Stimulated activated CD4-positive, alpha-beta T cell treated with anti-CD3 and anti-CD28 coated beads, Interleukin-1b, Interleukin-23, amount 100 ng/mL, for 48 hours (primary cell): ENCODE results near the gene NTF3.

Experiments
- DNase-seq: peaks from one replicate; pipeline ENCODE4 v3.0.0-alpha.2; 2020

Gene NTF3

GRCh38 chr12:5433081-5433844, 1.4 kb downstream of the NTF3 start:
- no peak for DNase-seq

GRCh38 chr12:5433845-5434646, 2.1 kb downstream of the NTF3 start:
- DNase-seq: no peak

DNA sequence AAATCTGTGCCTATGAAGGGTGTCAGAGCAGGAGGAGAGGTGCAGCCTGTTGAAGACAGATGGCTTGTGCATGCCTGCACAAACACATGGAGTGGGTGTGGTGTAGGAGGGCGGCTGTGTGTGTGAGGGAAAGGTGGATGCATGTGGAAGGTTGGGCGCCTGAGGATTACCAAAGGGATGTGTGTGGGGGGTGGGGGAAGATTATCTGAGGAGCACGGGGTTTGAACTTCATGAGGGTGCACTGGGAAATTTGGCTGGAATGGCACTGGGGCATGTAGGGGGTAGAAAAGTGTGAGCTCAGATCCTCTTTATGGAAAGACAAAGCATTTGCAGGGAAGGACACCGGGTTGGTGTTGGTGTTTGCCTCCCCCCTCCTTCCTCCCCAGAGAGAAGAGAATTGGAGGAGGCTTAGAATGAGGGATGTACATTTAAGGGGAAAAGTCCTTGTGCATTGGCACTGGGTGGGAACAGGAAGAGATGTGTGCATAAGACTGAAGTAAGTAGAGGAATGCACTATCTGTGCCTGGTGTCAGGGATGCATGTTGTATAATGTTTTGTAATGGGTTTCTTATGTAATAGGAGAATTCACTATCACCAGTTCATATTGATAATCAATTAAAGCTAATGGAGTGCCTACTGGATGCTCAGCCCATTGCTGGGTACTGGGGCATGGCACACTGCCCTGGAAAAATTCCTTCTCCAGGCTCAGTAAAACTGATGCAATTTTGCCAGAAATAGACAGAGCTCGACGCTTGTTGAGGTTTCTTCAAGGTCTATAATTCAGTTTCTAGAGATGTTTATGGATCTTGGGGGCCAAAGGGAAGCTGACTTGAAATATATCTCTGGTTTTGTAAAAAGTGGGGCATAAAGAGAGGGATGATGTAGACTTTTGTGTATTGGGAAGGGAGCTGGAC, 3.0 kb downstream of the NTF3 start:
- DNase-seq: no peak

- no peak for DNase-seq
Observed at GRCh38 chr12:5437182-5437583, 5.3 kb downstream of the NTF3 start.

- no peak for DNase-seq
Observed at GRCh38 chr12:5437589-5437988, 5.7 kb downstream of the NTF3 start.

DNA sequence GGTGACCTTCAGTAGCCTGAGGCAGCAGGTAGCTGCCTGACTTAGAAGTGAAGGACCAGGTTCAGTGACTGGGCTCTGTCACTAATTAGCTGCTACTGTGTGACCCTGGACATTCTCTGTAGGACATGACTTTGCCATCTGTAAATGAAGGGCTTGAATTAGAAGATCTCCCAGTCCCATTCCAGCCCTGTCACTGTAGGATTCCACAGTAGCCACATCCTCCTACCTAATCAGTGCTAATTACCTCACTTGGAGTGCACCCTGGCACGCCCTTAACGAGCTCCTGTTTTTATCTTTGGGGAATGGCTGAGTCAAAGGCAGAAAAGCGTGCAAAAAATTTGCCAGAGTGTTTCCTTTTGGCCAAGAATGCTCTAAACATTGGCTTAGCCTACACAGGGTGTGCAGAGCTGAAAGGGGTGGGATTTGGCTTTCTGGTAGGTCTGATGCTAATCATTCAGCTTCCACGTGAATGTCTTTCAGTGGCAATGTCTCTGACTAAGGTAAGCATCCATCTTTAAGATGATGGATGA, 6.8 kb downstream of the NTF3 start:
- DNase-seq: no peak

DNA sequence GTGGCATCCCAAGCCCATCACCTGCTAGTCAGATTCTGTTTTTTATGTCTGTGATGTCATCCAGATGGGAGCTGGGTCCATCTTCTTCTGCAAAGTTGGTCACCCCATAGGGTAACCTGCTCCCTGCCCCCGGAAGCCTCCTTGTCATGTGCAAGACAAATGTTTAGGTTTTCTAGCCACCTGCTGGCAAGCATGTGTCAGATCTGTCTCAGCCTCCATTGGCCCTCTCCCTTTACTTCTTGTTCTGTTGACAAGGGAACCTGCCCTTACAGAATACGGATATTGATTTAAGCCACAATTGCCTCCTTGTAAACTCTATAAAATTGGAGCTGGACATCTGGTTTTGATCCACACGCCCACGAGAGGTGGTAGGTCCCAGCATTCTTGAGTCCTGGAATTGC, 7.5 kb downstream of the NTF3 start:
- no peak for DNase-seq

DNA sequence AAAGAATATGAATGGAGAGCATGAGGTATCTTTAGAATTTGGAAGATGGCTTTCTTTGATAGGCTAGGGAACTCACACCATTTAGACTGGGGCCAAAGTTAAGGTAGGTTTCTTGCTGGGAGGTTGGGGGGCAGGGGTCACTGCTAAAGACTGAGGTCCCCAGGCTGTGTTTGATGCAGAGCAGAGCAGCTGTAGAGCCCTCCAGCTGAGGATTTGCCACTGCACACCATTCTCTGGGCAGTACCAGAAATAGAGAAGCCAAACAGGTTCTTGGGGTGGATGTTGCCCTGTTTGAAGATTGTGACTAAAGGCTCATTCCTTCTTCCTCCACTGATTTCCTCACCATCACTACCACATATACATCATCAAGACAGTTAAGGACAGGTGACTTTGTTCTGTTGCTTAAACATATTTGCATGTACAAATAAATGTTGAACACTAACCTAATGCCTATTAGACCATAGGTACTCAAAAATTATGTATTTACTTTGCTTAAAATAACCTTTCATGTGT, 7.9 kb downstream of the NTF3 start:
- no peak for DNase-seq

DNA sequence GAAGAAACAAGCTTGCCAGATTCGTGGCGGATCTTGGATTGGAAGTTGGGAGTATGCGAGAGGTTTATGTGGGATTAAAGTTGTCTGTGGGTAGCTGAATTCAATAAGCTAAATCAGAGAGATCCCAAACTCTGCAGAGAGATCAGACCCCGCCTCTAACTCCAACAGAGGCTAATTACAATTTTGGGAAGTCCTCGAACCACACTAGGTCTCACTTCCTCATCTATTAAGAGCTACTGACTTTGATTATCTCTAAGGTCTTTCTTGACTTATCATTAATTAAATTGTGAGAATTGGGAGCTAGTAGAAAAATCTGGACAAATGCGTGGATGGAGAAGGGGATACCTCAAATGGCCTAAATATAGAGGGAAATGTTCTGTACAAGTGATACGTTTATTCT, 9.1 kb downstream of the NTF3 start:
- DNase-seq: no peak

DNA sequence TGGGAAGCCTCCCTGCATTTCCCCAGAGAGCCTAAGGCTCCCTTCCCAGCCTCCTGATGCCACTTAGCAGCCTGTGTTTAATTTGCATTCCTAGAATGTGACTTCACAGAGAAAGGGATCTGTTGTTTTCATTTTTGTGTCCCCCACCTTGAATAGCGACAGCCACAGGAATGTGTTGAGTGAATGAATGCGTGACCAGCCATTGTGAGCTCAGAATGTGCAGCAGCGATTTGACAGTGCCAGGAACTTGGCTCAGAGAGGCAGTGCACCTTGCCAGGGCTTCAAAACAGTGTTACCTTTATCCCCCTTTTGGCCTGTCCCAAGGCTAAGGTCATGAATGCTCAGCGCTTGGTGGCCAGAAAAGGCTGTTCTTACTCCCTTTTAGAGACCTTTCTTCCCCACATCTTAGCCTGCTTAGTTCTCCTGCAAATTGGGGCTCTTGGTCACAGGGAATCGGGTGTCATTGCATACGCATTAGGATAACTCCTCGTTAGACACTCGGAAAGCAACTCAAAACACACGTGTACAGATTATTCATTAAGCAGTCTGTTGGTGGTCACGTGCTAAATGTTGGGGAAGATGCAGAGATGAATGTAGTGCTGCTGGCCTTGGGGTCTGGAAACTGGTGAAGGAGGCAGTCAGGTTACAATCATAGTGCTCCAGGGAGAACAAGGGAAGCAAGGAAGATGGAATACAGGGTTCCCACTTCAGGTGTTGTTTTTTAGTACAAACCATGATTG, 9.8 kb downstream of the NTF3 start:
- DNase-seq: no peak

DNA sequence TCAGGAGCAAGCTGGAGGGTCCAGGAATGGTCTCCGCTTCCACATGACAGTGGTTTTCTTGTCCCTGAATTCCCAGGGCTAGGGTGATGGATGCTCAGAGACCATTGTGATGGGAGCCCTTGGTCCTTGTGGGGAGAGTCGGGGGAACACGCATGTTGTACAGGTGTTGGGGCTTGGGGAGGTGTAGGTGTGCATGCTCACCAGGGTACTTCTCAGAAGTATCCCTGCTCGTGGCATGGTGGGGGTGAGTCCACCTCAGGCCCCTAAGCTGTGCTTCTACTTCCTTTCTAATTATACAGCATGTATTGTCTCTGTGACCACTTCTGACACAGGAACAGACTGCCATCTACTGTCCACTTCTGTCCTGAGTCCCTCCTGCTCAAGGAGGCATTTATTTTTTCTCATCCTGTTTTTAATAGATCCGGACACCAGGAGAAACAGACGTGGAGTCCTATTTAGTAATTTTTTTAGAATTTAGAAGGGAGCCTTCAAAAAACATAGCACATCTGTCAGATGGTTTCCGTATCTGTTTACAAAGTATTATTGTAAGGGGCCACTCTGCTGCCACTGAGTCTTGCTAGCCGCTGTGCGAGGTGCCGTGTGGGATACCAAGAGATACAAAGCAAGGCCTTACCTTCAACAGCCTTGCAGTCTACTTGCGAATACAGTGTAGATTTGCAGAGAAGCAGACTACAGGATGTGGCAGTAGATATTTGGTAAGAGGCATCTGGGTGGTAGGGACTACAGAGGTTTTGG, 10.5 kb downstream of the NTF3 start:
- no peak for DNase-seq

- DNase-seq: no peak
Observed at GRCh38 chr12:5444520-5444919, 12.6 kb downstream of the NTF3 start.

DNA sequence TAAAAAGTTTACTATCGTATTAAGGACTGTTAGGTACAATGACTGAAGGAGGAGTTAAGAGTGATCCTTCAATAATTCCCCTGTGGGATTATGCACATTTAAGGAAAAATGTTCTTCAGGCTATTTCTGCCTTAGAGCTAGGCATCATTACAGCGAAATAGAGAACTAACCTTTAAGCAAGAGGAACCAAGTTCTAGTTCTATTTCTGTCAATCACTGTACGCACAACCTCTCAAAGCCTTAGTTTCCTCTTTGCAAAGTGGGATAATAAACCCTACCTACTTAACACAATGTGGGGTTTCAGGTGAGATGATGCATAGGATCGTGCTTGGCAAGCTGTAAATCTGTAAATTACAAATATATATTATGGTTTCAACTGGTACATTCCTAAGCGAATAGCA, 15.4 kb downstream of the NTF3 start:
- no peak for DNase-seq

GRCh38 chr12:5451251-5451650, 19.3 kb downstream of the NTF3 start:
- no peak for DNase-seq

GRCh38 chr12:5452569-5452968, 20.7 kb downstream of the NTF3 start:
- DNase-seq: no peak

DNA sequence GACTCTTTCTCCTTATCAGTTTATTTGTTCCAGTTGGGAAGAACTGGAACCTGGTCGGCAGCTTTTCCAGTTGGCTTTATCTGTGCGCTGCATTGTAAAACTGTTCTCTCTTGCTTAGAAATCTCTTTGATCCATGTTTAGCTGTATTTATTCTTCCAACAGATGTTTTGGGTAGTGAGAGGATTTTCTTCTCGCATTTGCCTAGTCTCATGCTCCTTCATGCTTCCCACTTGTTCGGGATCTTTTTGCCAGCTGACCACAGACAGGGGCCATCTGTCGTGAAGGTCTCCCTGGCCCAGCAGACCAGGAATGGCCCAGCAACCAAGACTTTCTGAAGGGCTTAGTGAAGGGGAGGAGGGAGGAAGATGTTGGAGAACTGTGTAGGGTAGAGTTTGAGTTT, 21.6 kb downstream of the NTF3 start:
- no peak for DNase-seq

GRCh38 chr12:5455045-5455444, 23.1 kb downstream of the NTF3 start:
- no peak for DNase-seq

DNA sequence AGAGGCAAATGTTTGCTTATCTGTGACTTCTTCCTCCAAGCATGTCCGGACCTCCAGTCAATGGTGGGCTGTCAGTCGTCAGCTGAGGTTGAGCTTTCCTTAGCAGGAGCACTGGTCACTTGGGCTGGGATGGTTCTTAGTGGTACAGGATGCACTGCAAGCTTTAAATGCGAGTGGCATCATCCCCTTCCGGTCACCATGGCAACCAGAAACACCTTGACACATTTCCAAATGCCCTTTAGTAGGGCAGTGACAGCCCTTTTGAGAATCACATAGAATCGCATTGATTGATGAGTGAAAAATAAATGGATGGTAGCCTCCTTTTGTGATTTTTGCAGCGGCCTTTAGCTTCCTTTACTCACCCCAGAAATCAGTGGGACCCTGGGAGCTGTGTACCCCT, 24.1 kb downstream of the NTF3 start:
- no peak for DNase-seq

DNA sequence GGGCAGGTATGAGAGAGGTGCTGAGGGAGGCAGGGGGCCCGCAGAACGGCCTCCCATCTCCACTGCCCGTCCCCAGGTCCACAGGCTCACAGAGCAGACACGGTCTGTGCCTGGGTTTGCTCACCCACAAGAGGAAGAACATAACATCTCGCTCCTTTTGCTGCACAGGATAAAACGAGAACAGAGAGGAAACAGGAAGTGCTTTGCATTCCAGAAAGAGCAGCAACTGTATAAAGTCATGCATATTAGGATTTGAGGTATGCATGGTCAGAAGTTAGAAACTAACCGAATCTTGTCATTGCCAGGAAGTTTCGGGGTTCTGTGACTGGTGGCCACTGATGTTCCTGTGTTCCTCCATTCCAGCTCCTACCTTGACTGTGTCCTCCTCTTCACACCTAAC, 25.0 kb downstream of the NTF3 start:
- no peak for DNase-seq

- no peak for DNase-seq
Observed at GRCh38 chr12:5458229-5459050, 26.5 kb downstream of the NTF3 start.
